ENCODE measurements around the gene POLR2J3.
"Not testable (repeated sequence)": the region's sequence is repeated elsewhere in the genome, so short reads cannot be mapped to it uniquely, and the experiment has no call there.

POLR2J3 gene

GRCh38 chr7:102572261-102573239 lies at the start of gene POLR2J3:
Gene POLR2J3, minus strand, starts transcription at chr7:102572583. Its CDS starts 62 bp downstream, at chr7:102572521.
- DNase-seq (ENCODE audit: low spot score), result peak; percentile 97

- not testable (repeated sequence) for DNase-seq (ENCODE audit: low spot score)
These were observed 45.7 kb upstream of the POLR2J3 start for GRCh38 chr7:102618122-102618521.

- DNase-seq (ENCODE audit: low spot score), result peak; percentile 22
These were observed 44.2 kb upstream of the POLR2J3 start, which contains the start of gene RASA4 for GRCh38 chr7:102616507-102617125. Gene RASA4, minus strand, starts transcription at chr7:102616756. Its CDS starts 67 bp downstream, at chr7:102616689.

GRCh38 chr7:102615930-102616329 lies 43.5 kb upstream of the POLR2J3 start:
- DNase-seq (ENCODE audit: low spot score), result not testable (repeated sequence)

- not testable (repeated sequence) for DNase-seq (ENCODE audit: low spot score)
These were observed 42.5 kb upstream of the POLR2J3 start for GRCh38 chr7:102614873-102615272.

- not testable (repeated sequence) for DNase-seq (ENCODE audit: low spot score)
These were observed 41.9 kb upstream of the POLR2J3 start for GRCh38 chr7:102614346-102614697.

GRCh38 chr7:102613575-102614345 lies 41.4 kb upstream of the POLR2J3 start:
- not testable (repeated sequence) for DNase-seq (ENCODE audit: low spot score)

GRCh38 chr7:102611675-102612325 lies 39.4 kb upstream of the POLR2J3 start:
- DNase-seq (ENCODE audit: low spot score), result not testable (repeated sequence)

- DNase-seq (ENCODE audit: low spot score), result not testable (repeated sequence)
These were observed 38.8 kb upstream of the POLR2J3 start for GRCh38 chr7:102611013-102611674.

GRCh38 chr7:102610441-102610840 lies 38.1 kb upstream of the POLR2J3 start:
- not testable (repeated sequence) for DNase-seq (ENCODE audit: low spot score)

GRCh38 chr7:102609734-102610133 lies 37.4 kb upstream of the POLR2J3 start:
- not testable (repeated sequence) for DNase-seq (ENCODE audit: low spot score)

GRCh38 chr7:102606848-102607247 lies 34.5 kb upstream of the POLR2J3 start:
- not testable (repeated sequence) for DNase-seq (ENCODE audit: low spot score)

GRCh38 chr7:102604431-102605145 lies 32.2 kb upstream of the POLR2J3 start:
- not testable (repeated sequence) for DNase-seq (ENCODE audit: low spot score)

GRCh38 chr7:102602317-102602716 lies 29.9 kb upstream of the POLR2J3 start:
- DNase-seq (ENCODE audit: low spot score), result not testable (repeated sequence)

- DNase-seq (ENCODE audit: low spot score), result not testable (repeated sequence)
These were observed 27.3 kb upstream of the POLR2J3 start for GRCh38 chr7:102599699-102600098.

- DNase-seq (ENCODE audit: low spot score), result not testable (repeated sequence)
These were observed 23.7 kb upstream of the POLR2J3 start for GRCh38 chr7:102596036-102596435.

- not testable (repeated sequence) for DNase-seq (ENCODE audit: low spot score)
These were observed 21.4 kb upstream of the POLR2J3 start for GRCh38 chr7:102593637-102594334.

- DNase-seq (ENCODE audit: low spot score), result peak; percentile 36
These were observed 20.2 kb upstream of the POLR2J3 start for GRCh38 chr7:102592477-102593019.

- not testable (repeated sequence) for DNase-seq (ENCODE audit: low spot score)
These were observed 17.5 kb upstream of the POLR2J3 start for GRCh38 chr7:102589857-102590256.
